ENCODE data around the gene YES1. TPM values are rescaled to one million over a fixed set of nuclear protein-coding genes. Genes with fewer than 3 reads are reported as not detected.

The YES1 gene
- total and polyA plus RNA-seq, 2 of the 13 experiments (the other 11 are each of a cell fraction or from before 2014, with no cell fraction given), result 17.2 to 70.8 TPM

- no peaks in the 10 kb centered on the region; a peak in 1 of 5 replicates for H3K27me3 ChIP-seq (ENCODE audit: control insufficient read depth in 1 of 2, insufficient read depth in 2 of 2, low read length in 2 of 2)
- H3K9ac ChIP-seq (ENCODE audit: insufficient read depth, low read depth, low read length), result no peak overlapping the region
- TF ChIP-seq KLF16 (CRISPR knock-in tag; IDR thresholded peaks at IDR 0.05) (no peak), ZBTB7B (CRISPR knock-in tag; IDR thresholded peaks at IDR 0.05) (no peak)
- no peaks in the 10 kb centered on the region for H3K36me3 ChIP-seq (replicated peaks in 1 of 2; ENCODE audit: control insufficient read depth in 1 of 2, insufficient read depth in 2 of 2, low read length in 2 of 2)
- BruUV-seq (replicated peaks), result no TSS peak
- intact Hi-C loops (cut with micrococcal nuclease; ENCODE audit: unreplicated experiment), result no loop called here
- peaks cover 11% of the 10 kb centered on the region for H3K4me1 ChIP-seq (ENCODE audit: insufficient read depth, low read length)
- ChIA-PET CTCF (ENCODE audit: low intra/inter-chr PET ratio, low total read pairs) (no interaction called here), POLR2A (no interaction called here)
- 72% methylated on average over 5 of the region's 5 CpGs for WGBS (ENCODE audit: low lambda C conversion rate)
- no peak overlapping the region for H3K4me3 ChIP-seq (replicated peaks in 1 of 3; ENCODE audit: insufficient read depth in 1 of 3, low read depth in 2 of 3, low read length in 3 of 3)
- H4K20me1 ChIP-seq (ENCODE audit: insufficient read depth, low read length), result no peaks in the 10 kb centered on the region
- H3K9me3 ChIP-seq (ENCODE audit: low read length), result no peaks in the 10 kb centered on the region
- no peak overlapping the region for H3K27ac ChIP-seq (ENCODE audit: extremely low read length, insufficient read depth, low read length)
- no peak overlapping the region for H2AFZ ChIP-seq (ENCODE audit: low read length)
- in situ Hi-C loops (cut with HindIII; ENCODE audit: extremely low pct_ligation_motif_present, low pct_unique_long_range_greater_than_20kb), result loop anchor here (25.0 kb wide), 2 partner anchors 809 to 1709 kb away; partner anchors contain the start of genes METTL4 and NDC80
- DNase-seq (ENCODE audit: low spot score) (no peak), ATAC-seq (no peak), FAIRE-seq (no peak)
- H3K4me2 ChIP-seq (ENCODE audit: low read depth, low read length), result no peak overlapping the region
- no peaks in the 10 kb centered on the region for H3K79me2 ChIP-seq (ENCODE audit: insufficient read depth, low read length)
These were observed 41.4 kb upstream of the YES1 start for GRCh38 chr18:853471-853870.

- no peak for FAIRE-seq
- POLR2A ChIA-PET, result no interaction called here
These were observed 38.9 kb upstream of the YES1 start for GRCh38 chr18:850960-851359.

More at GRCh38 chr18:850960-851359, 38.9 kb upstream of the YES1 start:
- WGBS (ENCODE audit: low lambda C conversion rate), result 78% methylated on average over 4 of the region's 4 CpGs
- no peak for DNase-seq (ENCODE audit: low spot score)
- BruUV-seq (replicated peaks), result no TSS peak
- Histone ChIP-seq H3K9ac (ENCODE audit: insufficient read depth, low read depth, low read length) (no peak overlapping the region), H3K4me3 (replicated peaks in 1 of 3; ENCODE audit: insufficient read depth in 1 of 3, low read depth in 2 of 3, low read length in 3 of 3) (no peak overlapping the region), H2AFZ (ENCODE audit: low read length) (no peak overlapping the region), H3K27ac (ENCODE audit: extremely low read length, insufficient read depth, low read length) (no peak overlapping the region), H3K36me3 (replicated peaks in 1 of 2; ENCODE audit: control insufficient read depth in 1 of 2, insufficient read depth in 2 of 2, low read length in 2 of 2) (no peaks in the 10 kb centered on the region), H4K20me1 (ENCODE audit: insufficient read depth, low read length) (no peaks in the 10 kb centered on the region), H3K4me2 (ENCODE audit: low read depth, low read length) (no peak overlapping the region), H3K27me3 (ENCODE audit: control insufficient read depth in 1 of 2, insufficient read depth in 2 of 2, low read length in 2 of 2) (no peaks in the 10 kb centered on the region), H3K4me1 (ENCODE audit: insufficient read depth, low read length) (peaks cover 33% of the 10 kb centered on the region), H3K79me2 (ENCODE audit: insufficient read depth, low read length) (no peaks in the 10 kb centered on the region), H3K9me3 (ENCODE audit: low read length) (no peaks in the 10 kb centered on the region)
- no peak for ATAC-seq
- CTCF ChIA-PET (ENCODE audit: low intra/inter-chr PET ratio, low total read pairs), result no interaction called here
- TF ChIP-seq HMGA1 (CRISPR knock-in tag; conservative IDR thresholded peaks at IDR 0.05) (no peak), ZBTB40 (IDR thresholded peaks at IDR 0.05) (peak; percentile 72), ZBTB40 (CRISPR knock-in tag; IDR thresholded peaks at IDR 0.05) (no peak)
- in situ Hi-C loops (cut with HindIII; ENCODE audit: extremely low pct_ligation_motif_present, low pct_unique_long_range_greater_than_20kb), result loop anchor here (25.0 kb wide), 2 partner anchors 811 to 1711 kb away; partner anchors contain the start of genes METTL4 and NDC80
- intact Hi-C loops (cut with micrococcal nuclease; ENCODE audit: unreplicated experiment), result no loop called here

All from HepG2 (cell line).